ENCODE results near the gene FGFR2. TPM values are rescaled to one million over a fixed set of nuclear protein-coding genes. Genes with fewer than 3 reads are reported as not detected.

The FGFR2 gene
- total and polyA plus RNA-seq, 2 experiments from 2014 or later = 41.3 to 90.4 TPM

DNA sequence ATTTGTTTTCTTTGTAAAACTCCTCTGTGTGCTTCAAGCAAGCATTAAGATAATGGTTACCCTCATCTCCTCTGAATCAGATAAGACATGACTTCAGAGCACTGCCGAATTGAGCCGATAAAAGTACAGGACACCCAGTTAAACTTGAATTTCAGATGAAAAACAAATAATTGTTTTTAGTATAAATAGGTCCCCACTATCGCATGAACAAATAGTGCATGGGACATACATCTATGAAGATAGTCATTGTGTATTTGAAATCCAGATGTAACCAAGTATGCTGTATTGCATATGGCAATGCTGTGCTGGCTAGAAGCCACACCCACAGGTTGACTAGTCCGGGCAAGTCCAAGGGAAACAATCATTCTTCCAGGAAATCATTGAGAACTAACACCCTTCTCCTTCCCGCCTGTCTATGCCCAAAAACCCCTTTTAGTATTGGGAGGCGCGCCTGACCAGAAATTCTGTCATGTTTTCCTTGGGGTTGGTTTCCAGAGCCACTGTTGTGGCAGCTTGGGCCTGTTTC lies 12.6 kb upstream of the FGFR2 start:
- TF ChIP-seq EZH2 (IDR thresholded peaks at IDR 0.05; ENCODE audit: borderline replicate concordance) (no peak), CTCF (IDR thresholded peaks at IDR 0.05; ENCODE audit: poor library complexity) (no peak), EZH2phosphoT487 (IDR thresholded peaks at IDR 0.05; ENCODE audit: low read depth, severe bottlenecking, unreplicated experiment) (no peak)
- peaks cover 49% of the 10 kb centered on the region for H3K4me1 ChIP-seq (ENCODE audit: insufficient read depth)
- H3K9me3 ChIP-seq (ENCODE audit: low read depth) = no peaks in the 10 kb centered on the region
- H3K4me2 ChIP-seq = no peak overlapping the region
- H3K9me2 ChIP-seq (replicated peaks; ENCODE audit: insufficient read depth) = no peaks in the 10 kb centered on the region
- no peaks in the 10 kb centered on the region for H4K20me1 ChIP-seq (ENCODE audit: insufficient read depth, poor library complexity, severe bottlenecking)
- H3K79me2 ChIP-seq = no peaks in the 10 kb centered on the region
- 54% methylated on average over 7 of the region's 7 CpGs for WGBS (ENCODE audit: low lambda C conversion rate, missing lambda C conversion rate)
- H3K27me3 ChIP-seq = no peaks in the 10 kb centered on the region
- no peak overlapping the region for H2AFZ ChIP-seq
- no peak for DNase-seq (ENCODE audit: low spot score)
- no peaks in the 10 kb centered on the region for H3K36me3 ChIP-seq (replicated peaks; ENCODE audit: insufficient read depth, low read depth)
- H3K27ac ChIP-seq = peak overlapping the region; percentile 87
- no peak overlapping the region for H3K4me3 ChIP-seq

- Histone ChIP-seq H3K4me1 (ENCODE audit: insufficient read depth) (peaks cover 39% of the 10 kb centered on the region), H3K36me3 (replicated peaks; ENCODE audit: insufficient read depth, low read depth) (no peaks in the 10 kb centered on the region), H3K27ac (peak overlapping the region; percentile 87), H3K9me2 (replicated peaks; ENCODE audit: insufficient read depth) (no peaks in the 10 kb centered on the region), H3K9me3 (ENCODE audit: low read depth) (no peaks in the 10 kb centered on the region), H3K79me2 (no peaks in the 10 kb centered on the region), H3K27me3 (no peaks in the 10 kb centered on the region), H2AFZ (no peak overlapping the region), H3K4me2 (no peak overlapping the region), H3K4me3 (no peak overlapping the region), H4K20me1 (ENCODE audit: insufficient read depth, poor library complexity, severe bottlenecking) (no peaks in the 10 kb centered on the region)
- 88% methylated on average over 17 of the region's 17 CpGs for WGBS (ENCODE audit: low lambda C conversion rate, missing lambda C conversion rate)
- DNase-seq (ENCODE audit: low spot score) = no peak
- TF ChIP-seq EZH2phosphoT487 (IDR thresholded peaks at IDR 0.05; ENCODE audit: low read depth, severe bottlenecking, unreplicated experiment) (no peak), CTCF (IDR thresholded peaks at IDR 0.05; ENCODE audit: poor library complexity) (no peak), EZH2 (IDR thresholded peaks at IDR 0.05; ENCODE audit: borderline replicate concordance) (no peak)
These were observed 11.5 kb upstream of the FGFR2 start for GRCh38 chr10:121609426-121610380.

DNA sequence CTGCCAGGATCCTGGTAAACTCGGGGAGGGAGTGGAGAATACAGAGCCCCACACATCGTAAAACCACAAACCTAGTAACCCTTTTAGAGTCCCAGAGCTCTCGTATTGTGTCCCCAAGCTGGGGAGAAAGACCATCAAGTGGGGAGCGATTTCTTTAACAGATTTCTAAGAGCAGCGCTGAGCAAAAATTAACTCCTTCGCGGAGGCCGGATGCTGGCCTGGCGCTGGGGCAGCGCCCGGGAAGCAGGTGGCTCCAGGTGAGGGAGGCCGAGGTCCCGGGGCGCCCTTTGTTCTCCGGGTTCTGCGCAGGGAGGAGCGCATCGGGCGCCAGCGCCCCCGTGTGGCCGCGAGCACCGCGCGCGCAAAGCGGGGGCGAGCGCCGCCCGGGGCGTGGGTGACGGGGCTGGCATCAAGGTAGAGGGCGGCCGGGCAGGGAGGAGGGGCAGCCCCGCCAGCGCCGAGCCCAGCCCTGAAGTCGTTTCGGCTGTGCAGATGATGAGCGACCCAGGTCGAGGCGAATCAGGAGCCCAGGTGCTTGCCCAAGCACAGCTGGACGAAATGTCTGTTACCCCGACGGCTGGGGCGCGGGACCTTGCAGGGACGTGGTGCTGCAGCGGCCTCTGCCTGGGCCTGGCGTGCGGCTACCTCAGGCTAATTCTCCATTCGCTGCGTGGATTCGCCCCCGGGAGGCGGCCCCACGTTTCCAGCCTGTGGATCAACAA lies 10.4 kb upstream of the FGFR2 start:
- no peak overlapping the region for H3K4me3 ChIP-seq
- peaks cover 38% of the 10 kb centered on the region for H3K4me1 ChIP-seq (ENCODE audit: insufficient read depth)
- peak; percentile 85 for TF ChIP-seq CTCF (IDR thresholded peaks at IDR 0.05; ENCODE audit: poor library complexity)
- no peak for TF ChIP-seq EZH2phosphoT487 (IDR thresholded peaks at IDR 0.05; ENCODE audit: low read depth, severe bottlenecking, unreplicated experiment)
- peak overlapping the region; percentile 78 for H3K4me2 ChIP-seq
- no peaks in the 10 kb centered on the region for H3K9me3 ChIP-seq (ENCODE audit: low read depth)
- DNase-seq (ENCODE audit: low spot score) = peak; percentile 80
- H3K36me3 ChIP-seq (replicated peaks; ENCODE audit: insufficient read depth, low read depth) = no peaks in the 10 kb centered on the region
- 26% methylated on average over 44 of the region's 59 CpGs for WGBS (ENCODE audit: low lambda C conversion rate, missing lambda C conversion rate)
- no peaks in the 10 kb centered on the region for H3K9me2 ChIP-seq (replicated peaks; ENCODE audit: insufficient read depth)
- H3K27me3 ChIP-seq = no peaks in the 10 kb centered on the region
- no peaks in the 10 kb centered on the region for H3K79me2 ChIP-seq
- H4K20me1 ChIP-seq (ENCODE audit: insufficient read depth, poor library complexity, severe bottlenecking) = no peaks in the 10 kb centered on the region
- H2AFZ ChIP-seq = peak overlapping the region; percentile 72
- H3K27ac ChIP-seq = peak overlapping the region; percentile 87
